B cell (primary cell): ENCODE data around the gene CCDC88B. TPM values are rescaled to one million over a fixed set of nuclear protein-coding genes. Genes with fewer than 3 reads are reported as not detected.

Experiments used
- ATAC-seq: fragments of 200-7000 bp; cut with Tn5 transposase; one replicate; pipeline ENCODE4 v1.10.0; 2021; ENCODE audit warnings: low read depth, mild to moderate bottlenecking, moderate number of reproducible peaks, moderate library complexity
- CTCF ChIA-PET: fragments of 350-600 bp; sonication (Branson Sonifier 250); formaldehyde crosslinking; loops from one replicate; lab custom pipeline; 2021; ENCODE audit warnings: antibody characterized with exemption, inconsistent platforms; lab: Charles Lee
- POLR2A ChIA-PET: fragments of 350-600 bp; sonication (Branson Sonifier 250); formaldehyde crosslinking; loops from one replicate; lab custom pipeline; 2021; ENCODE audit warnings: antibody characterized with exemption; lab: Charles Lee
- DNase-seq: peaks from one replicate; pipeline ENCODE4 v3.0.0; 2013
- H2AFZ ChIP-seq: 2 replicates; pipeline ENCODE4 v1.6.1; 2012; ENCODE audit warnings: mild to moderate bottlenecking, low read depth, low read length; ENCODE audit not compliant: insufficient read depth, poor library complexity, severe bottlenecking
- H3K27ac ChIP-seq, 2 donors: 1 replicate in 1 of 2; 2 replicates in 1 of 2; pipeline ENCODE4 v1.5.1; 2012 to 2013; ENCODE audit warnings: low read length in 2 of 2, mild to moderate bottlenecking in 2 of 2, moderate library complexity in 1 of 2
- H3K27me3 ChIP-seq, 4 experiments: fragments of 200-600 bp in 1 of 4; sonication (generic) in 1 of 4; replicated peaks in 1 of 4; 1 replicate in 2 of 4; 2 replicates in 2 of 4; pipeline versions ENCODE4 v1.6.1 to v1.7.0; 2013 to 2016; ENCODE audit warnings: low read length in 3 of 4, mild to moderate bottlenecking in 2 of 4, mixed read lengths in 1 of 4, moderate library complexity in 1 of 4; ENCODE audit not compliant: insufficient read depth in 4 of 4, control insufficient read depth in 3 of 4; ENCODE audit errors: control extremely low read depth in 1 of 4
- H3K36me3 ChIP-seq, 2 experiments: replicated peaks in 1 of 2; 1 replicate in 1 of 2; 2 replicates in 1 of 2; pipeline versions ENCODE4 v1.6.1 to v1.7.1; 2013; ENCODE audit warnings: low read length in 1 of 2; ENCODE audit not compliant: insufficient read depth in 2 of 2, control insufficient read depth in 1 of 2; ENCODE audit errors: control extremely low read depth in 1 of 2, extremely low read depth in 1 of 2
- H3K4me1 ChIP-seq, 2 donors: fragments of 200-600 bp in 1 of 2; sonication (generic) in 1 of 2; 1 replicate in 1 of 2; 2 replicates in 1 of 2; pipeline versions ENCODE4 v1.5.1 to v1.6.1; 2013 to 2017; ENCODE audit warnings: low read length in 2 of 2; ENCODE audit not compliant: control insufficient read depth in 2 of 2, insufficient read depth in 2 of 2
- H3K4me2 ChIP-seq: replicated peaks from 2 replicates; pipeline ENCODE3; 2012; ENCODE audit warnings: mild to moderate bottlenecking, low read depth, low read length; ENCODE audit not compliant: poor library complexity, severe bottlenecking
- H3K4me3 ChIP-seq, 5 experiments: fragments of 200-600 bp in 1 of 5; sonication (generic) in 1 of 5; 1 replicate in 3 of 5; 2 replicates in 2 of 5; pipeline versions ENCODE4 v1.5.1 to v1.7.0; 2011 to 2016; ENCODE audit warnings: low read length in 4 of 5, mild to moderate bottlenecking in 4 of 5, low read depth in 2 of 5, control low read depth in 1 of 5, moderate library complexity in 1 of 5; ENCODE audit not compliant: insufficient read depth in 1 of 5; ENCODE audit errors: control extremely low read depth in 1 of 5, extremely low read depth in 1 of 5
- H3K79me2 ChIP-seq: fragments of 200-600 bp; sonication (generic); one replicate; pipeline ENCODE4 v1.6.0; 2016; ENCODE audit warnings: low read length; ENCODE audit not compliant: control insufficient read depth, insufficient read depth
- H3K9ac ChIP-seq: fragments of 200-600 bp; sonication (generic); 2 replicates; pipeline ENCODE4 v1.6.1; 2017; ENCODE audit warnings: mild to moderate bottlenecking, low read length, moderate library complexity
- H3K9me3 ChIP-seq, 3 donors: one replicate each; pipeline versions ENCODE4 v1.6.1 to v1.7.1; 2013; ENCODE audit warnings: low read length in 2 of 3; ENCODE audit not compliant: control insufficient read depth in 2 of 3, insufficient read depth in 1 of 3; ENCODE audit errors: control extremely low read depth in 1 of 3
- H4K20me1 ChIP-seq: 2 replicates; pipeline ENCODE4 v1.6.0; 2012; ENCODE audit warnings: mild to moderate bottlenecking, low read length; ENCODE audit not compliant: insufficient read depth, control insufficient read depth, poor library complexity, severe bottlenecking
- H3K27ac Mint-ChIP-seq: one replicate; pipeline ENCODE4 v1.8.0; 2021; ENCODE audit warnings: mixed read lengths
- H3K27me3 Mint-ChIP-seq: one replicate; pipeline ENCODE4 v1.8.0; 2021; ENCODE audit warnings: mixed read lengths
- H3K4me1 Mint-ChIP-seq: one replicate; pipeline ENCODE4 v1.8.0; 2021; ENCODE audit warnings: mixed read lengths
- H3K4me3 Mint-ChIP-seq: one replicate; pipeline ENCODE4 v1.8.0; 2021; ENCODE audit warnings: mixed read lengths
- H3K9me3 Mint-ChIP-seq: one replicate; pipeline ENCODE4 v1.8.0; 2022; ENCODE audit warnings: mixed read lengths; ENCODE audit not compliant: insufficient read depth
- CTCF ChIP-seq: fragments of 200-600 bp; IDR thresholded peaks from one replicate; pipeline ENCODE4 v1.8.0; 2022; ENCODE audit warnings: antibody characterized with exemption, mild to moderate bottlenecking
- EZH2 ChIP-seq: IDR thresholded peaks from 2 replicates; pipeline ENCODE4 v1.6.1; 2012; ENCODE audit warnings: borderline replicate concordance, low read depth, mild to moderate bottlenecking, moderate library complexity, low read length; ENCODE audit not compliant: insufficient read depth, poor library complexity, severe bottlenecking
- WGBS: methylation state at CpG from one replicate; pipeline ENCODE4 v1.1.5; 2013; ENCODE audit warnings: missing lambda C conversion rate; ENCODE audit not compliant: insufficient coverage; 5-methylcytosine and 5-hydroxymethylcytosine counted together
- intact Hi-C: fragments of 100-400 bp; cut with micrococcal nuclease; formaldehyde crosslinking; loops from one replicate; pipeline ENCODE4 v1.10.0; 2022
- polyA plus RNA-seq: library from polyadenylated mRNA; depleted of rRNA; stranded (reverse); fragments of >200 nt; gene quantifications from 2 replicates; pipeline ENCODE4 v1.2.3, GENCODE V29; 2012
- total RNA-seq, 2 donors: library from RNA; stranded (reverse); fragments of 120-200 nt in 1 of 2; gene quantifications; 1 replicate in 1 of 2; 2 replicates in 1 of 2; pipeline versions ENCODE4 v1.2.3 to v1.2.4, GENCODE V29; 2013 to 2022

CCDC88B gene
- total and polyA plus RNA-seq, 2 donors (not counting 1 experiment from before 2014, with no cell fraction given), result 172 to 208 TPM

DNA sequence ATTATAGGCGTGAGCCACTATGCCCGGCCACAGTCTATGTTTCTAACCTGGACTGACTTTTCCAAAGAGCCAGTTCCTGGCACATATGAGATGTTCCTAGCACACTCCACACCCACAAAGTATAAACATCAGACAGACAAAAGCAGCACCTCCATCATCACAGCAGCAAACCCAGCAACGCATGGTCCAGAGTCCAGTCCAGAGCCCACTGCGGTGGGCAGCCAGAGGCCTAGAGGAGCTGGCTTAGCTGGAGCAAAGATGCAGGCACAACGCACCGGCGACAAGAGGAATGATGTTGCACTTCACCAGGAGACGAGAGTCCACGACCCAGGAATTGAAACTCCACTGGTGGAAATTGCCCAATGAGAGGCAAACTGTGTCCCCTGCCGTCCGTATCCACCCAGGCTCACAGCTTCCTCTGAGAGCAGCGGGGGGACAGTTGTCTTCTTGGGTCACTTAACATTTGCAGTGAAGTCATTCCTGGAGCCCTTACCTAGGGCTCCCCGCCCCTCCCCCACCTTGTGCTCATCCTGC, 55.6 kb downstream of the CCDC88B start:
- 73% methylated on average over 13 of the region's 13 CpGs for WGBS
- H3K4me3 Mint-ChIP-seq, result no peak overlapping the region
- no peaks in the 10 kb centered on the region for H3K36me3 ChIP-seq
- ChIA-PET CTCF (interaction anchor here (0.9 kb wide), 1 partner anchor 78 kb away, joined by 4 read pairs; the partner anchor contains the start of genes PRDX5 and TRMT112), POLR2A (no interaction called here)
- H2AFZ ChIP-seq, result no peak overlapping the region
- peaks cover 0 to 18% (median 4%) of the 10 kb centered on the region in 4 experiments for H3K27me3 ChIP-seq
- no peak overlapping the region for H3K9ac ChIP-seq
- no peaks in the 10 kb centered on the region for H3K79me2 ChIP-seq
- peaks cover 25% of the 10 kb centered on the region for H3K27me3 Mint-ChIP-seq
- H3K4me2 ChIP-seq, result no peak overlapping the region
- peaks cover 5 to 11% of the 10 kb centered on the region in 2 donors for H3K4me1 ChIP-seq
- H3K27ac ChIP-seq, result no peak overlapping the region
- no peak overlapping the region for H3K4me3 ChIP-seq
- no peak for ATAC-seq
- no peaks in the 10 kb centered on the region for H4K20me1 ChIP-seq
- TF ChIP-seq CTCF (no peak), EZH2 (no peak)
- peaks cover 5% of the 10 kb centered on the region for H3K4me1 Mint-ChIP-seq
- H3K27ac Mint-ChIP-seq, result no peak overlapping the region
- peaks cover 0 to 9% (median 0%) of the 10 kb centered on the region in 3 donors for H3K9me3 ChIP-seq
- no peaks in the 10 kb centered on the region for H3K9me3 Mint-ChIP-seq
- intact Hi-C loops, result no loop called here
- no peak for DNase-seq

DNA sequence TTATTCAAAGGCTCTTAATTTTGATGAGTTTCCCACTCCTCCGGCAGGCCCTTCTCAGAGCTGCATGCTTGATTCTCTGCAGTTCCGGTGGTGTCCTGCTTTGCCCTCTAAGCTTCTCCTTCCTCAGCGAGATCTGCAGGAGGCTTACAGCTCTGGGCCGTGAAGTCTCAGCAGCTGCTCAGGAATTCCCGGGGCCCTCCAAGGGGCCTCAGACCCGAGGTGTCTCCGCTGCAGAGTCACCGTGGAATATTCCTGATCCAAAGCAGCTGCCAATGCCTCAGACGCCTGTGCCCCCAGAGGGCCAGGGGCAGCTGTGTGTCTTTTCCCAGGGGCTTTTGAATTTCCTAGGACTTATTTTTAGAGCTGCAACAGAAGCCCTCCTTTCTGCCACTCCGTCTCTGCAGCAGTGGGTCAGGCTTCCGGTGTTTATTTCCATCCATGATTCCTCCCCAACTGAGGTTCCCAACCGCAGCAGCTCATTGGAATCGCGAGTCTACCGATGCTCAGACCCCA, 56.1 kb downstream of the CCDC88B start:
- WGBS, result 4% methylated on average over 14 of the region's 15 CpGs
- H4K20me1 ChIP-seq, result no peaks in the 10 kb centered on the region
- H3K4me3 ChIP-seq, result no peak overlapping the region
- POLR2A ChIA-PET, result no interaction called here
- no peak overlapping the region for H3K27ac ChIP-seq
- Mint-ChIP-seq H3K9me3 (no peaks in the 10 kb centered on the region), H3K27ac (no peak overlapping the region), H3K4me1 (peaks cover 2% of the 10 kb centered on the region), H3K27me3 (peaks cover 25% of the 10 kb centered on the region), H3K4me3 (no peak overlapping the region)
- ATAC-seq (no peak), DNase-seq (no peak)
- CTCF ChIA-PET, result interaction anchor here (0.9 kb wide), 1 partner anchor 79 kb away, joined by 4 read pairs; the partner anchor contains the start of genes PRDX5 and TRMT112
- no peak overlapping the region for H3K4me2 ChIP-seq
- no peak for TF ChIP-seq EZH2
- no peak for TF ChIP-seq CTCF
- intact Hi-C loops, result no loop called here
- H2AFZ ChIP-seq, result no peak overlapping the region
- H3K9me3 ChIP-seq, result peaks cover 0 to 6% (median 0%) of the 10 kb centered on the region in 3 donors
- H3K9ac ChIP-seq, result no peak overlapping the region
- H3K4me1 ChIP-seq, result peaks cover 5 to 6% of the 10 kb centered on the region in 2 donors
- H3K36me3 ChIP-seq, result no peaks in the 10 kb centered on the region
- H3K79me2 ChIP-seq, result no peaks in the 10 kb centered on the region
- peaks cover 0 to 18% (median 4%) of the 10 kb centered on the region in 4 experiments for H3K27me3 ChIP-seq
